Measurements from ENCODE around the gene CYS1.

The CYS1 gene

DNA sequence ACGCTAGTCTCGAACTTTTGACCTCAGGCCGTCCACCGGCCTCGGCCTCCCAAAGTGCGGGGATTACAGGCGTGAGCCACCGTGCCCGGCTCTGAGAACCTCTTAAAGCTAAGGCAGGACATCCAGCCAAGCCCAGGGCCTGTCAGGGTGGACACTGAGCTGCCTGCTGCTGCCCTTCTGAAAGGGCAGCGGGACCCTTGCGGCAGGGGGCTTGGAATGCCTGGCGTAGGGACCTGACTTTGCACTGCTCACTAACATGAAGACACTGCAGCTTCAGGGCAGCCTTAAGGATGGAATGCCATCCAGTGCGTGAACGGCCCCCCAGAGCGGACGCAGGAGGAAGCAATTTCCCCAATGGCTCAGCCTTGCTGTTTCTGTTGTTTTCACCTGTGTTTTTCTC, 9.0 kb downstream of the CYS1 start:
- DNase-seq, result no peak

DNA sequence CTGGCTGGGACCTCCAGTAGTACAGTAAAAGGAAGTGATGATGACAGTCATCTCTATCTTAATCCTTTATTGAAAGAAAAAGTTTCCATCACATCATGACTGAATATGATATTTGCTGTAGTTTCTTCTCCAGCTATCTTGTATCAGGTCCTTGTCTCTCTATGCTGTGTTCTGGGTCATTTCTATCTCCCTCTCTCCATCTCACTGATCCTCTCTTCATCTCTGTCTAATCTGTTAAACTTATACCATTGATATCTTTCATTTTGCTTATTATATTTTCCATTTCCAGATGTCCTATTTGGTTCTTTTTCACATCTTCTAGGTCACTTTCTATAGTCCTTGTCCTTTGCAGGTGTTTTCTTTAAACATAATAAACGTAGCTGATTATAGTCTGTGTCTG, 12.3 kb downstream of the CYS1 start:
- no peak for DNase-seq

DNA sequence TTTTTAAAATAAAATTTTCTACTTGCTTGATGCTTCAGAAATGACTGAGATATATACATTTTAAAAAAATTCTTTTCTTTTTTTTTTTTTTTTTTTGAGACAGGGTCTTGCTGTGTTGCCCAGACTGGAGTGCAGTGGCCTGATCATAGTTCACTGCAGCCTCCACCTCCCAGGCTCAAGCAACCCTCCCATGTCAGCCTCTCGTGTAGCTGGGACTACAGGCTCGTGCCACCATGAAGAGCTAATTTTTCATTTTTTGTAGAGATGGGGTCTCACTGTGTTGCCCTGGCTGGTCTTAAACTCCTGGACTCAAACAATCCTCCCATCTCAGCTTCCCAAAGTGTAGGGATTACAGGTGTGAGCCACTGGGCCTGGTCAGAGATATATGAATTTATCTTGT, 12.9 kb downstream of the CYS1 start:
- no peak for DNase-seq

DNA sequence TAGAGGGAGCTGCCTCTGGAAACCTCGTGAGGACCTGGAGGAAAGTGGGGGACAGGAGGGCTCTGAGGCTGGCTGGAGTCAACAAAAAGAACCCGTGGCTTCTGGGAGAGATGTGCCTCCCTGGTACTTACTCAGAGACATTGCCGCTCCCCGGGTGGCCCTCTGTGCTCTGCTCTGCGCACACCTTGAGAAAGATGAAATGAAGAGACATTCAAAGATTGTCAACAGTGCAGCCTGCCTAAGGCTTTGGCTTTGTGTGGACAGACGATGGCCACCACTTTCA, 14.5 kb downstream of the CYS1 start:
- DNase-seq, result no peak

DNA sequence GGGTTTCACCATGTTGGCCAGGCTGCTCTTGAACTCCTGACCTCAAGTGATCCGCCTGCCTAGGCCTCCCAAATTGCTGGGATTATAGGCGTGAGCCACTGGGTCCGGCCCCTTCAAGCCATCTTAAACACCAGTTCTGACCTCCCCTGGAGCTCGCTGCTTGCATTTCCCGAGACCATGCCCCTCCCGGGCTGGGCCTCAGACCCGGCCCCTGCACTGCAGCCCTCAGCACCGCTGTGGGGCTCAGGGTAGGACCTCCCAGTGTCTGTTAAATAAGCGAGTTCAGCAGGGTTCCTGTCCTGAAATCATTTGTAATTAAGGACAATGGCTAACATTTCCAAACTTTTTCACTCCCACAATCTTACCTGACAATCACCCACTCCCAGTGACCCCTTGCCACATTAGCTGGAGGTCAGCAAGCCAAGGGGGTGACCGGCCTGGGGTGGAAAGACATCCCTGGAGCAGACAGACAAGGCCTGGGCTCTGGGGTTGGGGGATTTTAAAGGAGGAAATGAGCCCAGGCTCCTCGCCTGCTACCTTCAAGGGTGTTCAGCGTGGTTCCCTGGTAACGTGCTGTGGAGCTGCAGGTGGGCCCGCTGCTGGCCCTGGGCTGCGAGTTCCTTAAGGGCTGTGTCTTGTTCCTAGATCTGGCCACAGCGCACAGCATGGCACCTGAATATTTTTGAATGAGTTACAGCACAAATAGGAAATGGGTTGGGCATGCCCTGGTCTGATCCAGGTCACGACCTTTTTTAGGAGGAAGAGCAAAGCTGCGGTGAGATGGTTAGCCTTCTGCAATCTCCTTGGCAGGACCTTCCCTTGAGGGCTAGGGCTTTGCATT, 15.1 kb downstream of the CYS1 start:
- no peak for DNase-seq

DNA sequence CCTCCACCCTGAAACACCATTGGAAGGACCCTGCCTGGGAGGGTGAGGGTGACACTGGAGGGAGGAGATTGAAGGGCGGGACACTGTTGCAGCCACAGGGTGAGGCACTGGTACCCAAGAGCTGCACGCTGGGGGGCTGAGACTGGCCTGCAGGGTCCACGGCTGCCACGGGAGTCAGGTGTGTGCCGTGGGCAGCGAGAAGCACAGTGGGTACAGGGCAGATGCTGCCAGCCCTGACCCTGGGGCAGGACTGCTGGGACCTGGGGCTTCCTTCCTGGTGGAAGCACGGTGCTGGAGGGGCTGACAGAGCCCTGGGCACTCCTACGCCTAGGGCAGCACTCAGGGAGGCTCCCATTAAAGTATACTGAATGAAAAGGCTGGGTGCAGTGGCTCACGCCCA, 16.6 kb downstream of the CYS1 start:
- no peak for DNase-seq

DNA sequence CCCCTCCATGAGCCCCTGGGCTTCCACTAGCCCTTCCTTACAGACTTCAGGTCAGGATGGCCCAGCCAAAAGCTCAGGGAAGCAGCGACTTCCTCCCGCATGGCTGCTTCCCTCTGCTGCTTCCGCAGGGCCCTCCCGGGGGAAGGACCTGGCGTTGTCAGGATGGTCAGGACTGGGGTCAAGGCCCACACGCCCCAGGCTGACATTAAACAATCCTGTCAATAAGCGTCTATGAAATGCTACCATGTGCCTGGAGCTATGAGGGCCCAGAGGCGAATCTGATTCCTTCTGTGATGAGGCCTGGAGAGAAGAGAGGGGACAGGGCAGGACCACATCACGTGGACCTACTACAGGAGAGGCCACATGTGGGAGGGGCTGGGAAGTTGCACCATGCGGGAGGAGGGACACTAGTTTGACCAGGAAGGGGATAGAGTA, 17.3 kb downstream of the CYS1 start:
- DNase-seq, result no peak

DNA sequence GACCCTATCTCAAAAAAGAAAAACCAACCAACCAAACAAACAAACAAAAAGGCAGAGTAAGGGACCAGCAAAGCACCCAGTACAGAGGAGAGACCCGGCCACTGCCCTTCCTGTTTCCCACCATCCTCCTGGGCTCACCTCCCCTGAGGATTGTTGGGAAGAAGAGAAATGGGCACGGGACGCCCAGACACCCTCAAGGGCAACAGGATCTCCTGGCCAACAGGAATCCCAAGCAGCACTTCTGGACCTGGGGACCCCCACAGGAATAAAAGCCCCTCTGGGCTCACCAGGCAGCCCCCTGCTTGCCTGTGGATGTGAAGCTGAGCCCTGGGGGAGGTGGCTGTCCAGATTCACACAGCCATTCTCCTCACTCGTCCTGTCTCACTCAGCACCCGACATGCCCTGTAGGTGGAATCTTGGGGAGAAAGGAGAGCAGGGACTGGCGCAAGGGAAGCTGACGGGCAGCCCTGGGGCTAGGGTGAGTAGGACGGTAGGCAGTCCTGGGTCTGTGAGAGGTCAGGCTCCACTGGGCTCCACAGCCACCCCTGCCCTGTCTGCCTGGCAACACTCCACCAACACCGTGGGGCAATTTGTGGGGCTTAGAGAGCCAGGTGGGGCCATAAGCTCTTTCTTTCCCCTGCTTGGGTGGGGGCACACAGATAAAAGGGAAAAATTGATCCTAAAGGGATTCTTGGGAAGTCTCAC, 18.8 kb downstream of the CYS1 start:
- no peak for DNase-seq

DNA sequence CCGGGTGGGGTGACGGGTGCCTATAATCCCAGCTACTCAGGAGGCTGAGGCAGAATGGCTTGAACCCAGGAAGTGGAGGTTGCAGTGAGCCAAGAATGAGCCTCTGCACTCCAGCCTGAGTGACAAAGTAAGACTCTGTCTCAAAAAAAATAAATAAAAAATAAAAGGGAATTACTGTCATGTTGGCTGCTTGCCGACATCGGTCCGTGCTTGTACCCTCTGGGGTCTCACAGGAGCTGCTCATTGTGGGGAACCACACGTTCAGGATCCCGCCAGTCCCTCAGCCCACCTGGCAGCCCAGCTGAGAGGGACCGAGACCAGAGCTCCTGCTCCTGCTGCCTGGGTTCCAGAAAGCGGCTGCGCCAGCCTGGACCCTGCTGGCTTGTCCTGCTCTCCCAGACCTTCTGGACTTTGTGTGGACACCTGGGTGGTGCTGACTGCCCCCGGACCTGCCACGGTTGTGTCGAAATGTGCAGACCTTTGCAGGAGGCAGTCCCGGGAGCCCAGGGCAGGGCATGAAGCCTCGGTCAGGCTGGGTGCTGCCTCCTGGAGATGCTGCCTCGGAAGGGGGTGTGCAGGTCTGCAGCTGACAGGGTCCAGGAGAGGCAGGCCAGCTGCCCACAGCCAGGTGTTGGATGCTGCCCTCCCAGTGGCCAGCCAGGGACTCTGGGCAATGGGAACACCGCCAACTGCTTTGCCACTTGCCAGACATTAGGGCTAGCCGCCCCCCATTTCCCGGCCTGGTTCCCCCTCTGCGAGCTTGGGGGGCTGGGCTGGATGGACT, 20.5 kb downstream of the CYS1 start:
- DNase-seq, result no peak

DNA sequence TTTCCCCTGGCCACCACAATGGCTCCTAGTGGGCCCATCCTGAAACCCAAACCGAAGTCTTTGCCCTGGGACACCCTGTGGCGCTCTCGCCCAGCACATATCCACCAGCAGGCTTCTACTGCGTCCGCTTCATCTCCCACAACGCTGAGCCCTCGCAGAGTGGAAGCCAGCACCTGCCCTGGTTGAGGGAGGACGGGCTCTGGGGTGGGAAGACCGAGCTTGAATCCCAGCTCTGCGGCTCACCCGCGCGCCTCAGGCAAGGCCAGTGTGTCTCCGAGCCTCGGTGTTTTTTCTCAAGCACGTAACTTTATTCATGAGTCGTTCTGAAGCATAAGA, 21.2 kb downstream of the CYS1 start:
- no peak for DNase-seq

DNA sequence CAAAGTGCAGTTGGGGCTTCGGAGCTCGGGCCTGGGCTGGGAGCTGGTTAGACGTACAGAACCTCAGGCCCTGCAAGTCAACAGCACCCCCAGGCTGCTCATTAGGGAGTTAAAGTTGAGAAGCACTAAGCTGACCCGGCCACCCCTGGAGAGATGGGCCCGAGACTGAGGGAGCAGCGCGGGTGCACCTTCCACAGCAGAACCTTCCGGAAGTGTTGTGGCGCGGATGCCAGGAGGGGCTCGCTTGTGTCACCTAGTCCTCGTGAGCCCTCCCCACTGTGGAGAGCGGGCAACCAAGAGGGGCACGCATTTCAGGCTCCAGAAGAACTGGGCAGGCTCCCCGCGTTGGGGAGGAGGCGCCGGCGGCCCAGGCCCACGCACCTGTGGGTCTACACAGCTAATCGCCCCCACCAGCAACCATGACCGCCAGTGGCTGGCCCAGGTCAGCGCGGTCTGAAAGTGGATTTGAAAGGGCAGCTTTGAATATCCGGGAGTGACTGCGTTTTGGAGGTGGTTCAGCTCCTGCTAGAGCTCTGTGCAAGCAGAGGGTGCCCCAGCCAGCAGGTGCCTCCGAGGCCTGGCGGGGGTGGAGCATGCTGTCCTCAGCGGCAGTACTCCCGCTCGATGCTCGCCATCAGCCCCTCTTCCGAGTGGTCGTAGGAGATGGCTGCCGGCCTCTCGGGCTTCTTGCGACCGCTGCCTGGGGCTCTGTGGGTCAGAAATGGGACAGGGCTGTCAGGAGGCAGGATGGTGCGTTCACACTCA, 21.8 kb downstream of the CYS1 start:
- DNase-seq, result no peak

DNA sequence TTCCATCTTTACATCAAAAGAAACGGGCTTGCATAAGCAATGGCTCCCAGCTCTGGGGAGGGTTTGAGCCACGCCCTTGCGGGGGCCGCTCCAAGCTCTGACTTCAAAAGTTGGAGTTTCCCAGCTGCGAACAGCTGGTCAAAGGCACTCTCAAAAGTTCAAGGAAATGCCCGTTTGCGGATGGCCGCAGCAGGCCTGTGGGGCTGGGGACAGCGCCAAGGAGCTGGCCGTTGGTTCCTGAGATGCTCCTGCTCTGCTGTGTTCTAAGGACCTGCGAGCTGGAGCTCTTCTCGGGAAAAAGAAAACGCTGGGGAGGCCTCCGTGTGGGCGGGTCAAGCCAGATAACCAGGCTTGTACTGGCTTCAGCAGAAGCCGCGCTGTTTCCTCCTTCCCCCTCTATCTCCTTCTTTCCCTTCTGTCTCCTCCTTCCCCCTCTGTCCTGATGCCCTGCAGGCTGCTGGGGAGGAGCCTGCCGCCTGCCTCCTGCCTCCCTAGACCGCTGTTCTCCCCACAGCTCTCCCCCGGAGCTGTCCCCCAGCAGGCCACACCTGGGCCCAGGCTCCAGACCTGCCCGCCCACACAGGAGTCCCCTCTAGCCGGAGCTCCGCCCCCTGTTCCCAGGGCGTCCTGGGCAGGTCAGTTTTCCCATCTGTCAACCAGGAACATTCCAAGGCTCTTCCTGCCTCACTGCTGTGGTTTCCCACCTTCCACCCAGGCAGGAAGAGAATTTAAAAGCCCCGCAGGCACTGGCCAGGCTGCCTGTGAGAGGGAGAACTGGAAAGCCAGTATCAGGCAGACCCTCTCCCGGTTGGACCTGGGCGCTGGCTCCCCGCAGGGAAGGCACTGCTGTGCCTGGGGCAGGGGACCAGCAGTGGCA, 22.7 kb downstream of the CYS1 start:
- DNase-seq, result peak in 1 of 2 donors; percentile 48

DNA sequence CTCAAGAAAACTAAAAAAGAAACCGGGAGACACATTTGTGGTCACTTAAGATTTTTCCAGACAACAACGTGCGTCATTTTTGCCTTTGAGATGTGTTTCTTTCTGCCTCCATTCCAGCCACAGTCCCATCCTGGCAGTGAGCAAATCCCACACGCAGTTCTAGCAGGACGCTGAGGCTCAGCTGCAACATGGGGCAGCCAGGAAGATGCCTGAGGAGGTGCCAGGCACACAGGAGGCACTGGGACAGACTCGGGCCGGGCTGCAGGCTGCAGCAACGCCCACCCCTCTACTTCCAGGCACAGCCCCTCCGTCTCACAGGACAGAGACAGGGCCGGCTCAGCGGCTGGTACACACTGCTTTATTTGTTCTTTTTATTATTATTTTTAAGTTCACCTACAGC, 23.8 kb downstream of the CYS1 start:
- no peak for DNase-seq

DNA sequence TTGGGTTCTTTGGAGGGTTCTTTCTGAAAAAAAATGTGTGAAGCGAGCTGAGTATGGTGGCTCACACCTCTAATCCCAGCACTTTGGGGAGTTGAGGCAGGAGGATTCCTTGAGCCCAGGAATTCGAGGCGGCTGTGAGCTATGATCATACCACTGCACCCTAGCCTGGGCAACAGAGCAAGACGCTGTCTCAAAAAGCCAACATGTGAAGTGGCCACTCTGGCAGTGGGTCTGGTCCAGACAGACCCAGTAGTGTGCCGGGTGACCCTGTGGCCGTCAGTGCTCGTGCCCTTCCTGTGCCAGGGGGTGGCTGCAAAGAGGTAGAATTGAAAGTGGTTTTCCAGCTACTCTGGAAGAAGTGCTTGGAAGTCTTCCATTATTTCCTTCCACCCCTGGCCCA, 25.2 kb downstream of the CYS1 start:
- no peak for DNase-seq

DNA sequence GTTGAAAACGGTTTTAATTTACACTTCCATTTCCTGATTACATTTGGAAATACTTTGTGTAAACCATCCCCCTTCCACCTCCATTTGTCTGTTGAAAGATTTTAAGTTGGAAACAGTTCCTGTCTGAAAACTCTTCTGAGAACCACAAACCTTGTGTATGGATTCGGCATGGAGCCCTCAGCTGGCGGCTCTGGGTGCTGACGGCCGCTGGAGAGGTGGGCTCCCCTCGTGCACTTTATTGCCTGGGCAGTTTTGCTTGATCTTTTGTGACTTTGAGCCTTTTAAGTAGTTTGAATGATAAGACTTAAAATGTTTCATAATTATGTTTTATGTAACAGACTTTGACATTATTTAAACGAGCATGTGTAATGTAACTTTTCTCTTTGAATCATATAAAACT, 25.8 kb downstream of the CYS1 start:
- no peak for DNase-seq

DNA sequence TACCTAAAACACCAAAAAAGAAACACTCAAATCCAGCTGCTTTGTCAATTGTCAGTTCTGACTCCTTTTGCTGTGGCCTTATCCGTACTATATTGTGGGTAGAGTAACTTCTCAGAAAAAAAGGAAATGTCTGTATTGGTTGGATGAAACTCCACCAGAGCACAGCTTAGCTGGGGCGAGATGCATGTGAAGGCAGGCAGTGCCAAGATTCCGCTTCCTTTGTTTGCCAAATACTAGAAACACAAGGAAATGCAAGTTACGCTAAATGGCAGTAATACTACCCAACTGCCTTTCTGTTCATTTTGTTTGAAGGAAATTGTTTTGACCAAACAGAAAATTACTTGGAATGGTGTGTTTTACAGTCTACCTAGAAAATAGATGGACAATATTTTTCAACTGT, 26.9 kb downstream of the CYS1 start:
- DNase-seq, result no peak

DNA sequence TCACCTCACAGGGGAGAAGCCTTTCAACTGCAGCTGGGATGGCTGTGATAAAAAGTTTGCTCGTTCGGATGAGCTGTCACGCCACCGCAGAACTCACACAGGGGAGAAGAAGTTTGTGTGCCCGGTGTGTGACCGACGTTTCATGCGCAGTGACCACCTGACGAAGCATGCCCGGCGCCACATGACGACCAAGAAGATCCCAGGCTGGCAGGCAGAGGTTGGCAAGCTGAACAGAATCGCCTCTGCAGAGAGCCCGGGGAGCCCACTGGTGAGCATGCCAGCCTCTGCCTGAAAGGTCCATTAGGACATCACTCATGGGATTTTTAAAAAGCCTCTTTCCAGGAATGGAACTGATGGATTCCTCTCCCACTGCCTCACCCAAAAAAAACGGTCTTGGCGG, 28.0 kb downstream of the CYS1 start:
- no peak for DNase-seq

DNA sequence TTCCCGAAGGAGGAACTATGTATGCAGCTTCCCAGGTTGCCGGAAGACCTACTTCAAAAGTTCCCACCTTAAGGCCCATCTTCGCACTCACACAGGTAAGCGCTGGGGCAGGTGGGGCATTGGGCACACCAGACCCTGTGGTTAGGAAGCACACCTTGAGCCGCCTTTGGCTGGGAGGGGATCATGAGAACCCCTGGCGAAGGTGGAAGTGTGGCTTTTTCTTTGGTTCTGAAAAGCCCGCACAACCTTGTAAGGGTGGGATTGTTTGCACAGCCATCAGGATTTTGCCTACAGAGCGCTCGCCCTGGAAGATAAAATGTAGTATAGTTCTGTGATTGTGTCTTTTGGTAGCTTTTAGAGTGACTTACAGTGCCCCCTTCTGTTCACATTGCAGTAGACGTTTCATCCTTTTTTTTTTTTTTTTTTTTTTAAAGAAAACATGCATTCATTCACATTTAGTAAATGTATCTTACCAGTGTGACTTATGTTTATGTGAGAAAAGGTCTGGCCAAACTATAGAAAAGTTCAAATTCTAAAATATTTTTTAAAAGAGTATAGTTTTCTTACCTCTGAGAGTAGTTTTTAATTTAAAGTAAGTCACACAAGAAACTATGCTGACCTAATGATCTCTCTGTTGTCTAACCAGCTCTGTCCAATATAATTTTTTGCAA, 31.6 kb downstream of the CYS1 start:
- no peak for DNase-seq

DNA sequence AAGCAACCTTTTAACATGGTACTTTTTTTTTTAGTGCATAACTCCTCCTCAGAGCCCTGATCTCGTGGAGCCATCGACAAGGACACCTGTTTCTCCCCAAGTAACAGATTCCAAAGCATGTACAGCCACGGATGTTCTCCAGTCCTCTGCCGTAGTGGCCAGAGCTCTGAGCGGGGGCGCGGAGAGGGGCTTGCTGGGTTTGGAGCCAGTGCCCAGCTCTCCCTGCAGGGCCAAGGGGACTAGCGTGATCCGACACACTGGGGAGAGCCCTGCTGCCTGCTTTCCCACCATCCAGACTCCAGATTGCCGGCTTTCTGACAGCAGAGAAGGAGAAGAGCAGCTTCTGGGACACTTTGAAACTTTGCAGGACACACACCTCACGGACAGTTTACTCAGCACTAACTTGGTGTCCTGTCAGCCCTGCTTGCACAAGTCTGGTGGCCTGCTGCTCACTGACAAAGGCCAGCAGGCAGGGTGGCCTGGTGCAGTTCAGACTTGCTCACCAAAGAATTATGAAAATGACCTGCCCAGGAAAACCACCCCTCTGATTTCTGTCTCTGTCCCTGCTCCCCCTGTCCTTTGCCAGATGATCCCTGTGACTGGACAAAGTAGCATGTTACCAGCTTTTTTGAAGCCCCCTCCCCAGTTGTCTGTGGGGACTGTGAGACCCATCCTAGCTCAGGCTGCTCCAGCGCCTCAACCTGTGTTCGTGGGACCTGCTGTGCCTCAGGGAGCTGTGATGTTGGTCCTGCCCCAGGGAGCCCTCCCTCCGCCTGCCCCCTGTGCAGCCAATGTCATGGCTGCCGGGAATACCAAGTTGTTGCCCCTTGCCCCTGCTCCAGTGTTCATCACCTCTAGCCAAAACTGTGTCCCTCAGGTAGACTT, 32.4 kb downstream of the CYS1 start:
- no peak for DNase-seq

DNA sequence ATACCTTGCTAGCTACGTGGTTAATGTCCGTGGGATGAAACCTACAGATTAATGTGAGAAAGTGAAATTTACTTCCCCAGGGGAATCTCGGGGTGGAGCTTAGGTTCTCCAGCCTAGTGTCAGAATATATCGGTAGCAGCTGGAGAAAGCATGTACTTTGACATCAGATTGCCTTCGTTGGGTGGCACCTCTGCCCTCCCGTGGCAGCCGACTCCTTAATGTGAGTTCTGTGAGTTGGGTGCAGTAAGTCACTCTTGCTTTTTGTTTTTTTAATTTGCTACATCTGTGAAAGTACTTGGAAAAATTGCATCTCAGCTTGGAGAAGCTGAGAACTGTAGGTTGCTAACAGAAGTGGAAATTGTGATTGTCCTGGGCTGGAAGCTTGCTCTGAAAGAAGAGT, 33.3 kb downstream of the CYS1 start:
- no peak for DNase-seq
